Measurements from ENCODE around the gene SERPINA3.

DNA sequence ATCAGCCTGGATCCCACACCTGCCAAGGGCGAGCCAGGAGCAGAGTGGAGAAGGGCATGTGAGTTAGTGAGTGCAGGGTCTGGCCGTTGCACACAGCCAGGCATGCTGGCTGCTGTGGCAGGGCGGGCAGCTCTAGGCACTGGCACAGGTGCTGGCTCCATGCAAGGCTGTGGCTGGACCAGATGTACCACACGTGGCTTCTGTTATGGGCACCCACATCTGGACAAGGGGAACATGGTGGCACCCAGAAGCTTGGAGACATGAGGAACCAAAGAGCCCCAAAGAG lies 20.1 kb downstream of the SERPINA3 start:
- TF ChIP-seq CTCF (IDR thresholded peaks at IDR 0.05 in 2 of 3, conservative IDR thresholded peaks at IDR 0.05 in 1 of 3; ENCODE audit: control insufficient read depth in 2 of 3, extremely low read depth in 1 of 3, insufficient read depth in 1 of 3, low read depth in 3 of 3, low read length in 3 of 3) (no peak), PBX3 (IDR thresholded peaks at IDR 0.05; ENCODE audit: insufficient replicate concordance, low read depth, low read length) (no peak), PAX5 (IDR thresholded peaks at IDR 0.05; ENCODE audit: borderline replicate concordance, low read depth, low read length) (no peak), EZH2 (IDR thresholded peaks at IDR 0.05; ENCODE audit: borderline replicate concordance, control insufficient read depth, low read depth, low read length) (no peak), ZBTB33 (IDR thresholded peaks at IDR 0.05) (no peak), NFIC (IDR thresholded peaks at IDR 0.05; ENCODE audit: low read depth, low read length) (no peak), SMAD1 (IDR thresholded peaks at IDR 0.05; ENCODE audit: low read depth, partially characterized antibody) (no peak), MYC (IDR thresholded peaks at IDR 0.05; ENCODE audit: insufficient read depth, insufficient read length, insufficient replicate concordance, low read length, severe bottlenecking) (no peak), RUNX3 (IDR thresholded peaks at IDR 0.05; ENCODE audit: low read length) (no peak), CEBPB (IDR thresholded peaks at IDR 0.05; ENCODE audit: borderline replicate concordance in 1 of 2, low read depth in 2 of 2, low read length in 2 of 2) (no peak)

All from GM12878 (cell line).